ENCODE results near the gene TOM1L2. TPM values are rescaled to one million over a fixed set of nuclear protein-coding genes. Genes with fewer than 3 reads are reported as not detected.

Gene TOM1L2
- total and polyA plus RNA-seq, 12 donors: 46.4 to 331 (median 273) TPM

GRCh38 chr17:17837380-17837821, 134.8 kb downstream of the TOM1L2 start:
- ATAC-seq (peak in 7 of 8 donors; percentile 3 to 36 (median 18)), DNase-seq (peak in 1 of 2 donors; percentile 83)
- peak overlapping the region in 8 of 10 donors; percentile 50 to 96 (median 84) for H3K4me3 ChIP-seq
- H3K9me3 ChIP-seq: no peaks in the 10 kb centered on the region
- H3K27me3 ChIP-seq: no peaks in the 10 kb centered on the region
- 26 to 39% methylated on average over 3 of the region's 3 CpGs for WGBS, 2 donors
- H3K36me3 ChIP-seq: no peaks in the 10 kb centered on the region
- TF ChIP-seq CTCF (IDR thresholded peaks at IDR 0.05): peak in 3 of 9 donors; percentile 21 to 39 (median 30)
- intact Hi-C loops (cut with DNase I): no loop called here
- peak overlapping the region; percentile 90 to 100 (median 98) for H3K27ac ChIP-seq
- peaks cover 46 to 92% (median 75%) of the 10 kb centered on the region in 9 donors for H3K4me1 ChIP-seq

DNA sequence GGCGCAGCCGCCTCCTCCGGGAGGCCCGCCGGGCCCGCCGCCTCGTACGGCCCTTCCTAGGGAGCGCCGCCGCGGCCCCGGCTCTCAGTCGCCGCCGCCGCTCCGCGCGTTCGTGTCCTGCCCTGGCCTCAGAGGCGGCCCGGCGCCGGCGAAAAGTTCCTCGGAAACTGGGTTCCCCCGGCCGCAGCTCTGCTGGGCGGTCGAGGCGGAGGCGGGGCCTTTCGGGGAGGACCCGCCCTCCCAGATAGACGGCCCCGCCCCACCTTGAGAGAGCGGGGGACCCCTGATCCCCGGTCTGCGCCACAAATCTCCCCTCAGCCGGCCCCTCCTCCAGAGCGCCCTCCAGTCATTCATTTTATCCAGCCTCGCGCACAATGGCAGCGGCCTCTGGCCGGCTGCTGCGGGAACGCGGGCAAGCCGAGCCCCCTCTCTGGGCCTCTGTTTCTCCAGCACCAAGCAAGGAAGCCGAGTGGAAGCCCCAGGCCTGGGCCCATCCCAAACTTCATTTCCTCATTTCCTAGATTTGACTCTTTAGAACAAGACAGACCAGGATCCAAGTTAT, 135.3 kb downstream of the TOM1L2 start, which contains the start of gene SREBF1:
SREBF1 (minus strand) TSS at position 169 of the 562 bp plus-strand sequence. CDS start 169 bp downstream, outside the sequence.
- TF ChIP-seq CTCF (IDR thresholded peaks at IDR 0.05): no peak
- intact Hi-C loops (cut with DNase I): no loop called here
- peak in 1 of 2 donors; percentile 70 for DNase-seq
- peak in 7 of 8 donors; percentile 9 to 44 (median 18) for ATAC-seq
- Histone ChIP-seq H3K27me3 (no peaks in the 10 kb centered on the region), H3K27ac (peak within 1 kb of the TSS; percentile 90 to 100 (median 98)), H3K36me3 (no peaks in the 10 kb centered on the region), H3K4me1 (peaks cover 42 to 92% (median 72%) of the 10 kb centered on the region in 9 donors), H3K4me3 (peak within 1 kb of the TSS; percentile 43 to 96 (median 80)), H3K9me3 (no peaks in the 10 kb centered on the region)
- WGBS, 2 donors: 3 to 4% methylated on average over 52 of the region's 52 CpGs

DNA sequence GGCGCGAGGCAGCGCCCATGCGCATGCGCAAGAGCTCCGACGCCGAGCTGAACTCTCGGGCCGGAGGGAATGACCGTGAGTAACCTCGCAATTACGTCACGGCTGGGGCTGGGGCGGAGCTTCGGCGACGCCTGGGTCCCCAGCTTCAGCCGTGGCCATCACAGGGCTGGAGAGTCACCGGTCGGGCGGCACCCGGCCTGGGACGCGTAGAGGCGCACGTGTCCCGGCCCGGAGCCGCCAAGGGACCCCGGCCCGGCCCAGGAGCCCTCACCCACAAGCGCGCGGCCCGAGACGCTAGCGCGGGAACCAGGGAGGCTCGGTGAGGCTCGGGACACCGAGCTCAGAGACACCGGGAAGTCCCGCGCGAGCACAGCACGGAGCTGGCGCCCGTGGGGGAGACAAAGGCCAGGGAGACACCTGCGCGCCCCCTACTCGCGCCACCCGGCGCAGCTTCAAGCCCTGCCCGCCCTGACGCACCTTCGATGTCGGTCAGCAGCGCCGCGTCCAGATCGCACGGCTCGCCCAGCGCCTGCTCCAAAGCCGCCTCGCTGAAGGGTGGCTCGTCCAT, 135.9 kb downstream of the TOM1L2 start:
- H3K27me3 ChIP-seq: no peaks in the 10 kb centered on the region
- peak overlapping the region; percentile 43 to 96 (median 80) for H3K4me3 ChIP-seq
- peaks cover 42 to 92% (median 72%) of the 10 kb centered on the region in 9 donors for H3K4me1 ChIP-seq
- H3K9me3 ChIP-seq: no peaks in the 10 kb centered on the region
- DNase-seq (peak; percentile 98 to 99), ATAC-seq (peak; percentile 80 to 88 (median 86))
- peak overlapping the region; percentile 90 to 100 (median 98) for H3K27ac ChIP-seq
- H3K36me3 ChIP-seq: peaks cover 0 to 3% (median 0%) of the 10 kb centered on the region in 9 donors
- intact Hi-C loops (cut with DNase I): no loop called here
- no peak for TF ChIP-seq CTCF (IDR thresholded peaks at IDR 0.05)
- WGBS, 2 donors: 0 to 1% methylated on average over 66 to 69 of the region's 69 CpGs

GRCh38 chr17:17835415-17836249, 136.6 kb downstream of the TOM1L2 start:
- 26 to 27% methylated on average over 25 of the region's 25 CpGs for WGBS, 2 donors

More at GRCh38 chr17:17835415-17836249, 136.6 kb downstream of the TOM1L2 start:
- ATAC-seq (no peak), DNase-seq (no peak)
- H3K4me3 ChIP-seq: peak overlapping the region; percentile 1 to 96 (median 80)
- H3K27ac ChIP-seq: peak overlapping the region; percentile 47 to 100 (median 98)
- intact Hi-C loops (cut with DNase I): no loop called here
- no peaks in the 10 kb centered on the region for H3K9me3 ChIP-seq
- TF ChIP-seq CTCF (IDR thresholded peaks at IDR 0.05): no peak
- no peaks in the 10 kb centered on the region for H3K27me3 ChIP-seq
- H3K36me3 ChIP-seq: peaks cover 0 to 9% (median 0%) of the 10 kb centered on the region in 9 donors
- H3K4me1 ChIP-seq: peaks cover 41 to 92% (median 71%) of the 10 kb centered on the region in 9 donors

Measured in heart right ventricle (tissue), 16 donors.